Measurements from ENCODE around the gene PRSS21.

Gene PRSS21

DNA sequence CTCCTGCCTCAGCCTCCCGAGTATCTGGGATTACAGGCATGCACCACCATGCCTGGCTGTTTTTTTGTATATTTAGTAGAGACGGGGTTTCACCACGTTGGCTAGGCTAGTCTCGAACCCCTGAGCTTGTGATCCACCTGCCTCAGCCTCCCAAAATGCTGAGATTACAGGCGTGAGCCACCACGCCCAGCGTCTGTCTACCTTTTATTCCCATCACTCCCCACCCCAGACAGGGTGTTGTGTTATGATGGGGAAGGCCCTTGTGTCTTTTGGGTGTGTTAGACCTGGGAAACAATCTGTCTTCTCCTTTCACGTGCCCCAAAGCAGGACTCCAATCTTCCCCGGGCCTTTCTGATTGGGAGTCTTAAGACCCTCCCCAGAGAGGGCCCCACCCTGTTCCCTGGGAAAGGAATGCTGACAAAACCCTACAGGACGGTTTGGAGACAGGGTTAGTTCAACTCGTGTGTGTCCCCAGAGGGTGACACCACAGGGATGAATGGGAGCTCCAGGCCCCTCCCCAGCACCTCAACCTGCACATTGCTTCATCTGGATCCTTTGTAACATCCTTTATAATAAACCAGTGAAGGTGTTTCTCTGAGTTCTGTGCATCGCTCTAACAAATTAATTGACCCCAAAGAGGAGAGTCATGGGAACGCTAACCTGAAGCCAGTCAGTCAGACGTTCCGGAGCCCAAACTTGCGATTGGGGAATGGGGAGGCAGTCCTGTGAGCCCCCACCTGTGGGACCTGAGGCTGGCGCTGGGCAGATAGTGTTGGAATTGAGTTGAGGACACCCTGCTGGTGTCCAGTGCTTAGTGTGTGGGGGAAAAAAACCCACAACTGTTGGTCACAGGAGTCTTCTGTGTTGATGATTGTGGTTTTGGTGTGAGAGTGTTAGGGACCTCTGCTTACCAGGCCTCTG is 36.8 kb upstream of the PRSS21 start:
- no peak for DNase-seq

DNA sequence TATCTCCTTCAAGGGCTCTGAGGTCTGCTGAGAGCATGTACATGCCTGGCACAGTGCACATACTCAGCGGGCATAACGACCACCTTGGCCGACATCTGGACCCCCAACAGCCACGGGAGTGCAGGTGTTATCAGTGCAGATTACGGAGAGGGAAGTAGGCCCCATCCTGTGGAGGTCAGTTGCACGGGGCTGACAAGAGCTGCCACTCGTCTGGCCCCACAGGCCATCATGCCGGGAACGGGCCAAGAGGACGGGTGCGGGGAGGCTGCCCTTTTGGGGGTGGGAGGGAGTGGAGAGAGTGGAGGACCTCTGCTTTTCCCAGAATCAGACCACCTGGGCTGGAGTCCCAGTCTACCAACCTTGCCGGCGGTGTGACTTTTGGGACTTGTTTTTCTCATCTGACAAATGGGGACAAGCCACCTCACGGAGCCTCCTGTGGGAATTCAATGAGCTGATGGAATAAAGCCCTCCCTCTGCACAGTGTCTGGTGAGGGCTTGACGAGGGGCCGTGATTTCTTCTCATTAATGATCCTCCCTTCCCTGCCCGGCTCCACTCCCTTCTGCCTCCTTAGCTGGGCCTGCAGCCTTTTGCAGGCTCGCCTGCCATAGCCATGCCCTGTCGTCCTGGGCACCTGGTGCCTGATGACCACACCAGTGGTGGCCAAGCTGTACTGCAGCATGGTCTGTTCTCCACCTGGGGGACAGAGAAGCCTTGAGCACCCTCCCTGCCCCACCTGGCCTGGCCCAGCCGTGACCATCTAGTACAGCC is 34.3 kb upstream of the PRSS21 start:
- no peak for DNase-seq

DNA sequence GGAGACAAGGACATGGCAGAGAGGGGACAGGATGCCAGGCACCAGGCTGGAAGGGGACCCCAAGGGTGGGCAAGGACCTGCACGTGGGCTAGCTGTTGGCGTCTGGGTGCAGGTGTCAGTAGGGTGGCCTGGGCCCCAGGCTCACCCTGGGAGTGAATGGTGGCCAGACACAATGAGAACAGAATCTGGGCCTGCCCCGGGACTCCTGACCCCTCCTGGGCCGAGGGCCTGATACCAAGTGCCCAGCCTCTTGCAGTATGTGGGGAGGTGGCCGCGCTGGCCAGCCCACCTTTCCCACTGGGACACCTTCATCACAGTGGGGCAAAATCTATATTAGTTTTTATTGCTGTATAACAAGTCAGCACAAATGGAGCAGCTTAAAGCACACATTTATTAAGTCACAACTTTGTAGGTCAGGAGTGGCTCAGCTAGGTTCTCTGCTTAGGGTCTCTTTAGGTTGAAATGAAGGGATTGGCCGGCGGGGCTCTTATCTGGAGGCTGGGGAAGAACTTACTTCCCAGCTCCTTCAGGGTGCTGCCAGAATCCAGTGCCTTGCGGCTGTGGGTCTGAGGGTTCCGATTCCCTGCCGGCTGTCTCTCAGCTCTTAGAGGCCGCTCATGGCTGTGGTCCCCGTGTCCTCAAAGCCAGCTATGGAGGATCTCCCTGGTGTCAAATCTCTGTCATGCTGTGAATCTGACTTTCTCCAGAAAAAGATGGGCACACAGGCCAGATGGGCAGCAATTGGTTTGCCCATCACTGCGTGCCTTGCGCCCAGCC is 33.3 kb upstream of the PRSS21 start:
- no peak for DNase-seq

DNA sequence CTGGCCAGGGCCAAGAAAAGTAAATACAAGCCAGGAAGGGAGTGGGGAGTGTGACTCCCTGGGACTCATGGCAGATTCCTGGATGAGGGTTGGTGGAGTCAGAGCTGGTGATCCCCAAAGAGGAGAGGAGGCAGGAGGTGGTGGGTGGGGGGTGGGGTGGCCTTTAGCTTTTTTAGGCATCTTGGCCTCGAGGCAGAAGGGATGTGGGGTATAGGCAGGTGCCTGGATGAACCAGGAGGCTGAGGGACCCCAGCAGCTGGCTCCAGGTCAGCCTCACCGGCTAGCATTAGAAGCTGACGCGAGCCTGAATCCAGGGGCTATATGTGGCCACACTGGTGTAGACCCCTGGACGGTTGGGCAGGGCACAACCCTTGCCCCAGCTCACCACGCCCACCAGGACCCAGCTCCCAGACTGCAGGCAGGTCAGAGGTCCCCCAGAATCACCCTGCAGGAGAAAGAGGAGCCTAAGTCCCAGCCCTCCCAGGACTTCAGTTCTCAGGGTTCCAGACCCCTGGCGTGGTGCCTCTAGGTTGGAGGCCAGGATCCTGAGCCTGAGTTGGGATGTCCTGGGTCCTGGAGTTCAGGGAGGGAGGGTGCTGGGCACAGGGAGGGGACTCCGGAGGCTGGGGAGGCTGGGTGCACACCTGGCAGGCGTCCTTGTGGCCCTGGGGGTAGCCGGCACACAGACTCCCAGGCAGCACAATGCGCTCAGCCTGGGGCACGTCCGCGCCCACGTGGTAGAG is 32.5 kb upstream of the PRSS21 start:
- DNase-seq, result no peak

DNA sequence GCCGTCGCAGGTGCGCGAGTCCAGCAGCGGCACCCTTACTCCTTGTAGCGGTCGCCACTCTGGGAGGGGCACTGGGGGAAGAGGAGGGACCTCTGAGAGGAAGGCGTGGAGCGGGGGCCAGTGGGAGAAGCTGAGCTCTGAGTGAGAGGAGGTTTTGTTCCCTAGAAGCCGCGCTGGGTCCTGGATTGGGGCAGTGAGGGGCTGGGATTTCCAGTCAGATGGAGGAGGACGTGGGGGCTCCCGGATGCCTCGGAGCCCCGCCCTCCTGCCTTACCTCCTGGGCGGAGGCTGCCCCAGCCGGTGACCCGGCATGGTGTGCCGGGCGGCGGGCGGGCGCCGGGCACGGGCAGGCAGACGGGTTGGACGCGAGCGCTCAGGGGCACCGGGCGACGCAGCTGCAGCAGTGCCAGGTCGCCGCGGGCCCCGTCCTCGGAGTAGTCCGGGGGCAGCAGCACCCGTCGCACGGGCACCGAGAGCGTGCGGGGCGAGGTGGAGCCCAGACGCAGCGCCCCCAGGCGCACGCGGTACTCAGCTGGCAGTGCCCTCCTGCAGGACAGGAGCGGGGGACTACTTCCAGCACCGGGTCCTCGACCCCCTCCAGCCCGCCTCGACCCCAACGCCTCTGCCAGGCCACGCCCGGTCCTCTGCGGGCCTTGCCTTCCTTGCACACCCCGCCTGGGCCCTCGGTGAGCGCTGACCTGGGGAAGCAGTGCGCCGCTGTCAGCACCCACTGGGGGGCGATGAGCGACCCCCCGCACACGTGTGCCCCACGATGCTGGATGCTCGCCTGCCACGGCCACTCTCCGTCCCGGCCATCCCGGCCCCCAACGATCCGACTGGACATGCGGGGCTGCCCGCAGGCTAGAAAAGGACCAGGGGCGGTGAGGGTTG is 31.7 kb upstream of the PRSS21 start:
- no peak for DNase-seq

DNA sequence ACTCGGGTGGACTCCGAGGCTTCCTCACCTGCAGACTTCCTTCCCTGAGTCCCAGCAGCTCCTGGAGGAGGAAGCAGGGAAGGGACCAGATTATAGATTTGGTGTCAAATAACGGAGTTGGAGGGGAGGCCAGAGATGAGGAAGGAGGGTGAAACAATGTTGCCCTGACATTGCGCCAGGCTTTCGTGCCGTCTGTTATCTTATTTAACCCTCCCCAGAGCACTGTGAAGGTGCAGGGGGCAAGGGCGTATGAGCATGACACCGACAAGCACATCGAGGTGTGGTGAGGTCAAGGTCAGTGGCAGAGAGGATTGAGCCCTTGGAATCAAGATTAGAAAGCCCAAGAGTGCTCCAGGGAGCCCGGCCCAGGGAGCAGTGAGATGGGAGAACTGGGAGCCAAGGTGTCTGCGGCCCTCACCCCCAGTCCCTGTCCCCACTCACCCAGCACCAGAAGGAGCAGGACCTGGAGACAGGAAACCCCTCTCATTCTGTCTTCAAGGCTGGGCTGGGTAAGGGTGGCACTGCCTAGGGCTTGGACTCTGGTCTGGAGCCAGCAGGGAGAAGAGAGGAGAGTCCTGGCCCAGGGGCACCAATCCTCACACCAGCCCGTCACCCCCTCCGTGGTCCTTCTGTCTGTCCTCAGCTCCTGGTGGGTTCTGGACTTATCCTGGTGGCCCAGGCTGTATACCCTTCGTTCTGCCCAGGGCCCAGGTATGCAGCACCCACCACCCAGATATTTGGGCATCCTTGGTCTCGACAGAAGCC is 30.8 kb upstream of the PRSS21 start:
- DNase-seq, result no peak

DNA sequence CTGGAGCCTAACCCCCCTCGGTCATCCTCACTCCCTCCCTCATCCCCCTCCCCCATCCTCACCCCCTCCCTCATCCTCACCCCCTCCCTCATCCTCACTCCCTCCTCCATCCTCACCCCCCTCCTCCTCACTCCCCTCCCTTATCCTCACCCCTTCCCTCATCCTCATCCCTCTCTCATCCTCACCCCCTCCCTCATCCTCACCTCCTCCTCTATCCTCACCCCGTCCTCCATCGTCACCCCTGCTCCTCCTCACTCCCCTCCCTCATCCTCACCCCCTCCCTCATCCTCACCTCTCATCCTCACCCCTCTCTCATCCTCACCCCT is 30.2 kb upstream of the PRSS21 start:
- DNase-seq, result no peak

DNA sequence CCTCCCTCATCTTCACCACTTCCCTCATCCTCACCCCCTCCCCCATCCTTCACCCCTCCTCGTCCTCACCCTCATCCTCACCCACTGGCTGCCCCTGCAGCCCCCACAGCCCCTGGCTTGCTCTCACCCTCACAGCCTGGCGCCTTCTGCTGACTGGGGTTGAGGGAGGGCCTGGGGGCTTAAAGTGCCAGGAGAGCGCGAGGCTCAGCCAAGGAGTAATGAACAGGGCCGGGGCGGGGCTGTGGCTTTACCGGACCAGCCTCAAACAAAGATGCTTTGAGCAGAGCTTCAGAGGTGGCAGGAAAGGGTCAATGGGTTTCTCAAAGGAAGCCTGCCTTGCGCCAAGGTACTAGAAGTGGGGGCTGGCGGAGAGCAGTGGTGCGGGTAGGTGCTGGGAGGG is 29.6 kb upstream of the PRSS21 start, which contains the start of gene PRSS33:
PRSS33 (minus strand) TSS at position 155 of the 400 bp plus-strand sequence. CDS start 1,013 bp downstream, outside the sequence.
- no peak for DNase-seq

DNA sequence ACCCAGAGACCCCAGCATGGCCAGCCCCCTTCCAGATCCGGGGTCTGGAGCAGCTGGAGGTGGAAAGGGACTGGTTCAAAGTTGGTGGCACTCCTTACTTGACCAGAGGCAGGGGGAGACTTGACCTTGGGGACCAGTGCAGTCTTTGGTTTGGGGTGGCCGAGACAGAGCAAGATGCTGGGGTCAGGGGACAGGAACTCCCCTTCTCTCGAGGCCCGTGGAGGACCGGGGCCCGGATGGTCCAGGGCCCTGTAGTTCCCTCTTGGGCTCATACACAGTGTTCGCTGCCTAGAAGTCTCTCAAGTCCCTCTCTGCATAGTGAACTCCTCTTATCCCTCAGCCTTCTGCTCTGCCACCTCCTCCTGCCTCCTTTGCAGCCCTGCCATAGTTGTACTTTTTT is 29.1 kb upstream of the PRSS21 start:
- DNase-seq, result no peak

DNA sequence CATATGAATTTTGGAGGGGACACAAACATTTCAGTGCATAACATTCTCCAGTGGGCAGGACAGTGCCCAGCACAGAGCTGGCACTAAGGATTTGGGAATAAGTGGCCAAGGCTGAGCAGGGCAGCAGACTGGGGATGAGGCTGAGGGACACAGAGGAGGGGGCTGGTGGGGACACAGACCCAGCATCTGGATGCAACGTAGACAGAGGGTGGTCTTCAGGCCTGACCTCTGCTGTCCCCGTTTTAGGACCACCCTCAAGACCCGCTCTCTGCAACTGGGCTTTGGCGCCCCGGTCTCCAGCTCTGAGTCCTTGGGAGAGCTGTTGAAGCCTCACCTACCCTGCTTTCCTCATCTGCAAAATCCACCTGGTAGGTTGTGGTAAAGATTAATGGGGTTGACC is 26.4 kb upstream of the PRSS21 start:
- no peak for DNase-seq

DNA sequence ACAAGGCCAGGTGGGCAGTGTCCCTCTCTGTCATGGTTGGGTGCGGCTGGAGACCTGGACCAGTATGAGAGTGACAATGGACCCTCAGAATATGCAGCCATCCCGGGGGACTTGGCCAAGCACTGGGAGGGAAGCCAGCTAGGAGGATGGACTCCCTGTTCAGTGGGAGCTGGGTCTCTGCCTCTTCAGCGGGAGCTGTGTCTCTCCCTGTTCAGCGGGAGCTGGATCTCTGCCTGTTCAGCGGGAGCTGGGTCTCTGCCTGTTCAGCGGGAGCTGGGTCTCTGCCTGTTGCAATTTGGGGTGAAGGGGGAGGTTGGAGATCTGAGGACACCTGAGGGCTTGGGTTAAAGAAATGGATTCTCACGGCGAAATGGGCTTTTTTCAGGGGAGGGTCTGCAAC is 25.9 kb upstream of the PRSS21 start:
- no peak for DNase-seq

DNA sequence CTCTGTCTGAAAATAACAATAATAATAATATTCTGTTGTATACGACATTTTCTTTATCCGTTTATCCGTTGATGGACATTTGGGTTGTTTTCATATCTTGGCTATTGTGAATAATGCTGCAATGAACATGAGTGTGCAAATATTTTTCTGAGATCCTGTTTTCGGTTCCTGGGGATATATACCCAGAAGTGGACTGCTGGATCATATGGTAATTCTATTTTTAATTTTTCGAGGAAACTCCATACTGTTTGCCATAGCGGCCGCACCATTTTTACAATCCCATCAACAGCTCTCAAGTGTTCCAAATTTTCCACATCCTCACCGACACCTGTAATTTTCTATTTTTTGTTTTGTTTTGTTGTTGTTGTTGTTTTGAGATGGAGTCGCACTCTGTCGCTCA is 24.1 kb upstream of the PRSS21 start:
- no peak for DNase-seq

DNA sequence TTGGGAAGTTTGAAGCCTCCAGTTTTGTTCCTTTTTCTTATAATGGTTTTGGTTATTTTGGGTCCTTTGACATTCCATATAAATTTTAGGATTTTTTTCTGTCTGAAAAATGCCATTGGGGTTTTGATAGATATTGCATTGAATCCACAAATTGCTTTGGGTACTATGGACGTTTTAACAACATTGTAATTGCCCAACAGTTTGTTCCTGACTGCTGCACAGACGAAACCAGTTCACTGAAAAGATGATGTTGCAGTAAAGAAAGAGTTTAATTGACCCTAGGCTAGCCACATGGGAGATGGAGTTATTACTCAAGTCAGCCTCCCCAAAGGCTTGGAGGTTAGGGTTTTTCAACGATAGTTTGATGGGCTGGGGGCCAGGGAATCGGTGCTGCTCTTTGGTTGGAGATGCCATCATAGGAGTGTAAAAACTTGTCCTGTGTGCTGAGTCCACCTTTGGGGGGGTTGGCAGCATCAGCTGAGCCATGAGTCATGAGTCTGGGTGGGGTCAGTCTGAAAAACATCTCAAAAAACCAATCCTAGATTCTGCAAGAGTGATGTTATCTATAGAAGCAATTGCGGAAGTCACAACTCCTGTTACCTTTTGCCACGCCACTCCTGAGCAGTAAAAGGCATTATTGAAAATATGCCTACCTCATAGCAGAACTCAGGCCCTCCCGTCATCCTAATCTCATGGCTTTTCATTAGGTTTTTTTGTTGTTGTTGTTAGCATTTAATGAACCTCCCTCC is 21.5 kb upstream of the PRSS21 start:
- DNase-seq, result no peak

DNA sequence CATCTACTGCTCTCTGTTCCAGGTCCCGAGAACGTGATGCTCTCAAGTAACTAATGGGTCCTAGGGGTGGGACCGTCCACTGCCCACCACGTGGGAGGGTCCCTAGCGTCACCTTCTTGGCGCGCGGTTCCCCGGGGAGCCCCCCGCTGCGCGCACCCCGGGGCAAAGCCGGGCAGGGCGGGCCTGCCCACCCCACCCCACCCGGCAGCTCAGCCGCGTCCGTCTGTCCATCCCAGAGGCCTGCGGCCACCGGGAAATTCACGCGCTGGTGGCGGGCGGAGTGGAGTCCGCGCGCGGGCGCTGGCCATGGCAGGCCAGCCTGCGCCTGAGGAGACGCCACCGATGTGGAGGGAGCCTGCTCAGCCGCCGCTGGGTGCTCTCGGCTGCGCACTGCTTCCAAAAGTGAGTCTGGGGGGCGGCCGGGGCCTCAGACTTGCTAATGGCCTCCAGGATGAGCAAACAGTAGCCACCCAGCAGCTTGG is 18.3 kb upstream of the PRSS21 start:
- DNase-seq, result no peak

DNA sequence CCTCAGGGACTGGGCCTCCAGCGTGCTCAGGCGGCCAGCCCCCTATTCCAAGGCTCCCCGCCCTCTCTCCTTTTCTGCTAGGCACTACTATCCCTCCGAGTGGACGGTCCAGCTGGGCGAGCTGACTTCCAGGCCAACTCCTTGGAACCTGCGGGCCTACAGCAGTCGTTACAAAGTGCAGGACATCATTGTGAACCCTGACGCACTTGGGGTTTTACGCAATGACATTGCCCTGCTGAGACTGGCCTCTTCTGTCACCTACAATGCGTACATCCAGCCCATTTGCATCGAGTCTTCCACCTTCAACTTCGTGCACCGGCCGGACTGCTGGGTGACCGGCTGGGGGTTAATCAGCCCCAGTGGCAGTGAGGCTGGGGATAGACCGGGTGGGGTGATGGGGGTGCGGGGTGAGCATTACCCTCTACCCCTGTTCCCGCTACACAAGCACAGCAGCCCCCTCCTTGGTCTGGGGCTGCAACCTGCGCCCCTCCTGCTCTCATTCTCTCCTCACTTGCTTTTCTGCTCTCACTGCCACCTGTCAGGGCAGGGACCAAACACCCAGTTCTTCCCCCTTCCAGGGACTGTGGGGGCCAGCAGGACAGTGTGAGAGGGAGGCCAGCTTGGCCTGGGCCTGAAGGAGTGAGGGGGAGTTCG is 17.7 kb upstream of the PRSS21 start:
- DNase-seq, result no peak

DNA sequence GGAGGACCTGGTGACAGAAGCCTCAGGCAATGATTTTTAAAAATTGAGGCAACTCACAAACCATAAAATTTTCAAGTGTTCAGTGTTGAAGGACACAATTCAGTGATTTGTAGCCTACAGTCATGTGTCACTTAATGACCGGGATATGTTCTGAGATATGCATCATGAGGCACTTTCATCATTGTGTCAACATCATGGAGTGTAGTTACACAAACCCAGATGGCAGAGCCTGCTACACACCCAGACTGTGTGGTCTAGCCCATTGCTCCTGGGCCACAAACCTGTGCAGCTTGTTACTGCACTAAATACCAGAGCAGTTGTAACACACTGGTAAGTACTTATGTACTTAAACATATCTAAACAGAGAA is 17.2 kb upstream of the PRSS21 start:
- DNase-seq, result no peak

DNA sequence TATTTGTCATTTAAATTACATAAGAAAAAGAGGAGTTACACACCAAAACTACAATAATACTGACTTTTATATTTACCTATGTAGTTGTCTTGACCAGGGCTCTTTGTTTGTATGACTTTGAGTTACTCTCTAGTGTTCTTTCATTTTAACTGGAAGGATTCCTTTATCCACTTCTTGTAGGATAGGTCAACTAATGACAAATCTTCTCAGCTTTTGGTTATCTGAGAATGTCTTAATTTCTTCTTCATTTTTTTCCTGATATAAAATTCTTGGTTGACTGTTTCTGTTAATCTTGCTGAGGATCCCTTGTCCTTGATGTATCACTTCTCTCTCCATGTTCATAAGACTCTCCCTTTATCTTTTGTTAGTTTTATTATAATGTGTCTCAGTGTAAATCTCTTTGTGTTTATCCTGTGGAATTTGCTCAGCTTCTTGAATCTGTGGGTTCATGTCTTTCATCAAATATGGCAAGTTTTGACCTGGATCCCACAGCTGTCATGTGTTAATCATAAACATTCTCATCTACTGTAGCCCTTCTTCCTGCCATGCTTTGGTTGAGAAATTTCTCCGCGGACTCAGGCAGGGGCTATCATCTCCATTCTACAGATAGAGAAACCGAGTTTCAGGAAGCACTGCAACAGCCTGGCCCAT is 13.4 kb upstream of the PRSS21 start:
- no peak for DNase-seq

DNA sequence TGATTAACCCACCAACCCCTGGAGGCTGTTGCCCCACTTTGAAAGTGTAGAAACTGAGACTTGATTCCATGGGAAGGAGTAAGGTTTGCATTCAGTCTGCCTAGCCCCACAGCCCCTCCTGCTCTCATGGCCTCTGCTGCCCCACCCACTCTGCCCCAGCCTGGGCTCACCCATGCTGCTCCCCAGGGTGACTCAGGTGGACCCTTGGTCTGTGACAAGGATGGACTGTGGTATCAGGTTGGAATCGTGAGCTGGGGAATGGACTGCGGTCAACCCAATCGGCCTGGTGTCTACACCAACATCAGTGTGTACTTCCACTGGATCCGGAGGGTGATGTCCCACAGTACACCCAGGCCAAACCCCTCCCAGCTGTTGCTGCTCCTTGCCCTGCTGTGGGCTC is 12.3 kb upstream of the PRSS21 start:
- no peak for DNase-seq

DNA sequence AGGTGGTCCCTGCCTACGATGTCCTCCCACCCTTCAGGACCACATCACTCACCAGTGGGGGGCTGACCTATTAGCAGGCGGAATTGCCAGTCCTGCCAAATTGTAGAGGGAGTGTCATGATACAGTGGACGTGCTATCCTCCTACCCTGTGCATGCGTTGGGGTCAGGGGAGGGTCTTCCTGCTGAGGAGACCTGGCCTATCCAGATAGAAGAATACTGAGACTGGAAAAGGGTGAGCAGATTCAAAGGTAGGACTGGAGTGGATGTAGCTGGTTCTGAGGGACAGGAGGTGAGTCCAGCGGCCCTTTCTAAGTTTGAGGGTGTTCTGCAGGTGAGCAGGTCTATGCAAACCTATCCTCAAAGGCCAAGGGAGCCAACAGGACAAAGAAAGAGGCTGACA is 10.8 kb upstream of the PRSS21 start:
- DNase-seq, result no peak

Measured in DMS 273 treated with DMSO at 0.1 percent for 48 hours (cell line).